Colon (tissue), 2 donors: ENCODE data around the gene NADK2.
A peak's percentile ranks its signal among the peaks of the same experiment; 100 is the strongest.
"Not testable (repeated sequence)": the region's sequence is repeated elsewhere in the genome, so short reads cannot be mapped to it uniquely, and the experiment has no call there.

ENCODE experiments used
- FAIRE-seq: peaks from 2 replicates; lab custom pipeline; 2012; peaks lifted over from hg19 to GRCh38; lab: Jason Lieb, UNC
- donor health status: control.
- donor health status: control.

Gene NADK2

GRCh38 chr5:36241631-36242533 is at the start of gene NADK2:
Gene NADK2, minus strand, starts transcription at chr5:36241925. Its CDS starts 127 bp downstream, at chr5:36241798.
- FAIRE-seq, result no peak

GRCh38 chr5:36285837-36286615 is 44.3 kb upstream of the NADK2 start:
- FAIRE-seq, result no peak

GRCh38 chr5:36283775-36284174 is 42.0 kb upstream of the NADK2 start:
- not testable (repeated sequence) for FAIRE-seq

- no peak for FAIRE-seq
Measured at GRCh38 chr5:36281626-36282025, 39.9 kb upstream of the NADK2 start.

GRCh38 chr5:36279054-36279698 is 37.5 kb upstream of the NADK2 start:
- FAIRE-seq, result no peak

GRCh38 chr5:36277521-36278176 is 35.9 kb upstream of the NADK2 start:
- no peak for FAIRE-seq

GRCh38 chr5:36276864-36277263 is 35.1 kb upstream of the NADK2 start:
- no peak for FAIRE-seq

- FAIRE-seq, result no peak
Measured at GRCh38 chr5:36273809-36274526, 32.2 kb upstream of the NADK2 start.

- peak; percentile 31 for FAIRE-seq
Measured at GRCh38 chr5:36272136-36272690, 30.5 kb upstream of the NADK2 start.

- FAIRE-seq, result no peak
Measured at GRCh38 chr5:36270876-36271575, 29.3 kb upstream of the NADK2 start.

- no peak for FAIRE-seq
Measured at GRCh38 chr5:36270175-36270574, 28.4 kb upstream of the NADK2 start.

GRCh38 chr5:36269478-36269877 is 27.8 kb upstream of the NADK2 start:
- FAIRE-seq, result no peak

GRCh38 chr5:36267905-36268304 is 26.2 kb upstream of the NADK2 start:
- no peak for FAIRE-seq

GRCh38 chr5:36264202-36264760 is 22.6 kb upstream of the NADK2 start:
- no peak for FAIRE-seq

- FAIRE-seq, result no peak
Measured at GRCh38 chr5:36261186-36261585, 19.5 kb upstream of the NADK2 start.

GRCh38 chr5:36253575-36253974 is 11.8 kb upstream of the NADK2 start:
- no peak for FAIRE-seq

GRCh38 chr5:36252722-36253365 is 11.1 kb upstream of the NADK2 start:
- FAIRE-seq, result no peak

- FAIRE-seq, result no peak
Measured at GRCh38 chr5:36251218-36251617, 9.5 kb upstream of the NADK2 start.

GRCh38 chr5:36250427-36250826 is 8.7 kb upstream of the NADK2 start:
- no peak for FAIRE-seq
